Liver (tissue), 9 donors: ENCODE data around the gene LSR. TPM values are rescaled to one million over a fixed set of nuclear protein-coding genes. Genes with fewer than 3 reads are reported as not detected.
A peak's percentile ranks its signal among the peaks of the same experiment; 100 is the strongest.

ENCODE experiments used
- DNase-seq: peaks from one replicate; pipeline ENCODE4 v3.0.0-alpha.2; 2017; ENCODE audit warnings: low spot score
- H3K27ac ChIP-seq, 2 donors: one replicate each; pipeline ENCODE4 v1.7.0; 2013; ENCODE audit warnings: inconsistent platforms in 2 of 2, low read length in 2 of 2, control low read depth in 1 of 2, low read depth in 1 of 2, mild to moderate bottlenecking in 1 of 2
- H3K27me3 ChIP-seq, 4 donors: one replicate each; pipeline versions ENCODE4 v1.6.1 to v1.7.0; 2013; ENCODE audit warnings: low read length in 3 of 4, inconsistent platforms in 1 of 4, mild to moderate bottlenecking in 1 of 4, moderate library complexity in 1 of 4; ENCODE audit not compliant: control insufficient read depth in 4 of 4, insufficient read depth in 4 of 4
- H3K36me3 ChIP-seq, 4 donors: one replicate each; pipeline versions ENCODE4 v1.6.1 to v1.7.0; 2013; ENCODE audit warnings: low read length in 3 of 4, mild to moderate bottlenecking in 3 of 4, low read depth in 1 of 4, moderate library complexity in 1 of 4; ENCODE audit not compliant: control insufficient read depth in 4 of 4, insufficient read depth in 3 of 4
- H3K4me1 ChIP-seq, 4 donors: one replicate each; pipeline versions ENCODE4 v1.6.1 to v1.7.0; 2013; ENCODE audit warnings: low read length in 3 of 4, mild to moderate bottlenecking in 3 of 4, moderate library complexity in 1 of 4; ENCODE audit not compliant: control insufficient read depth in 4 of 4, insufficient read depth in 4 of 4
- H3K4me3 ChIP-seq, 3 donors: one replicate each; pipeline versions ENCODE4 v1.6.1 to v1.7.0; 2013; ENCODE audit warnings: low read length in 3 of 3, control low read depth in 1 of 3, low read depth in 1 of 3, mild to moderate bottlenecking in 1 of 3
- H3K9ac ChIP-seq, 2 donors: one replicate each; pipeline ENCODE4 v1.7.0; 2013; ENCODE audit warnings: low read length in 2 of 2, mild to moderate bottlenecking in 2 of 2, moderate library complexity in 2 of 2, control low read depth in 1 of 2, low read depth in 1 of 2
- H3K9me3 ChIP-seq, 4 donors: one replicate each; pipeline versions ENCODE4 v1.6.1 to v1.7.0; 2013; ENCODE audit warnings: low read length in 3 of 4; ENCODE audit not compliant: control insufficient read depth in 4 of 4
- CTCF ChIP-seq: fragments of 150-350 bp; IDR thresholded peaks from 2 replicates; pipeline ENCODE4 v1.5.1; 2017; ENCODE audit warnings: improper control_type of control experiment, low read depth, low read length; ENCODE audit not compliant: missing input control
- EGR1 ChIP-seq, 2 donors: IDR thresholded peaks; 2 replicates each; pipeline ENCODE4 v1.6.1; 2016 to 2018; ENCODE audit warnings: antibody characterized with exemption in 2 of 2, low read depth in 2 of 2
- FOXA2 ChIP-seq: IDR thresholded peaks from 2 replicates; pipeline ENCODE4 v1.6.1; 2016; ENCODE audit warnings: antibody characterized with exemption
- HNF4A ChIP-seq, 2 donors: conservative IDR thresholded peaks; 2 replicates each; pipeline ENCODE4 v1.6.1; 2016; ENCODE audit warnings: antibody characterized with exemption in 2 of 2, mild to moderate bottlenecking in 2 of 2
- HNF4G ChIP-seq: IDR thresholded peaks from 2 replicates; pipeline ENCODE4 v1.6.1; 2016; ENCODE audit warnings: antibody characterized with exemption
- MAX ChIP-seq: IDR thresholded peaks from 2 replicates; pipeline ENCODE4 v1.6.1; 2016; ENCODE audit warnings: antibody characterized with exemption
- NR2F2 ChIP-seq: IDR thresholded peaks from 2 replicates; pipeline ENCODE4 v1.6.1; 2016; ENCODE audit warnings: antibody characterized with exemption
- RAD21 ChIP-seq, 2 donors: IDR thresholded peaks; 2 replicates each; pipeline ENCODE4 v1.6.1; 2016; ENCODE audit warnings: antibody characterized with exemption in 2 of 2, mild to moderate bottlenecking in 2 of 2
- REST ChIP-seq: IDR thresholded peaks from 2 replicates; pipeline ENCODE4 v1.6.1; 2016; ENCODE audit warnings: antibody characterized with exemption, mild to moderate bottlenecking
- RXRA ChIP-seq, 2 donors: IDR thresholded peaks; 2 replicates each; pipeline ENCODE4 v1.6.1; 2017 to 2018; ENCODE audit warnings: antibody characterized with exemption in 2 of 2, mild to moderate bottlenecking in 1 of 2
- SP1 ChIP-seq: IDR thresholded peaks from 2 replicates; pipeline ENCODE4 v1.6.1; 2018; ENCODE audit warnings: antibody characterized with exemption, mild to moderate bottlenecking
- TAF1 ChIP-seq: conservative IDR thresholded peaks from 2 replicates; pipeline ENCODE4 v1.6.1; 2016; ENCODE audit warnings: antibody characterized with exemption, mild to moderate bottlenecking
- YY1 ChIP-seq: IDR thresholded peaks from 2 replicates; pipeline ENCODE4 v1.6.1; 2016; ENCODE audit warnings: antibody characterized with exemption, mild to moderate bottlenecking
- ZBTB33 ChIP-seq: IDR thresholded peaks from 2 replicates; pipeline ENCODE4 v1.6.1; 2016; ENCODE audit warnings: antibody characterized with exemption
- WGBS: extraction: QIAGEN DNeasy Blood & Tissue Kit; methylation state at CpG from one replicate; pipeline ENCODE4 v1.1.7; 2013; 5-methylcytosine and 5-hydroxymethylcytosine counted together
- polyA plus RNA-seq, 2 donors: library from polyadenylated mRNA; stranded (reverse) in 1 of 2; unstranded in 1 of 2; fragments of 200-250 nt in 1 of 2; fragments of >200 nt in 1 of 2; fragmentation: Nextera tagmentation in 1 of 2; extraction: Ambion mirVana in 1 of 2; gene quantifications; one replicate each; pipeline versions ENCODE4 v1.2.1 to v1.2.3, GENCODE V29; 2013 to 2015
- total RNA-seq, 2 donors: library from RNA; depleted of rRNA; stranded (reverse); fragments of >200 nt; gene quantifications; one replicate each; pipeline ENCODE4 v1.2.3, GENCODE V29; 2014
- donor health status: healthy.
- donor health status: healthy.
- donor health status: healthy.
- donor health status: healthy.
- donor health status: healthy.

LSR gene
- total and polyA plus RNA-seq, 4 donors: 33.7 to 150 (median 48.0) TPM

- H3K9ac ChIP-seq: peak within 1 kb of the TSS; percentile 87
- H3K4me1 ChIP-seq: peaks cover 23 to 66% (median 46%) of the 10 kb centered on the region in 4 donors
- no peak for TF ChIP-seq RXRA (IDR thresholded peaks at IDR 0.05)
- TF ChIP-seq MAX: no peak
- no peak for TF ChIP-seq TAF1
- TF ChIP-seq CTCF: no peak
- TF ChIP-seq NR2F2: no peak
- no peak for TF ChIP-seq REST
- TF ChIP-seq FOXA2: no peak
- no peak for TF ChIP-seq YY1
- TF ChIP-seq SP1: no peak
- no peaks in the 10 kb centered on the region for H3K9me3 ChIP-seq
- no peaks in the 10 kb centered on the region for H3K27me3 ChIP-seq
- peaks cover 0 to 9% (median 7%) of the 10 kb centered on the region in 4 donors for H3K36me3 ChIP-seq
- 1% methylated on average over 117 of the region's 126 CpGs for WGBS
- peak within 1 kb of the TSS; percentile 83 to 95 for H3K27ac ChIP-seq
- DNase-seq: peak; percentile 68
- H3K4me3 ChIP-seq: peak within 1 kb of the TSS; percentile 63 to 89 (median 83)
Measured at GRCh38 chr19:35268536-35269437, 20.0 kb downstream of the LSR start, which contains the start of gene USF2. Gene USF2 (plus strand): TSS chr19:35268962. CDS start chr19:35269102, 140 bp downstream.

GRCh38 chr19:35269438-35270117 lies 20.8 kb downstream of the LSR start:
- Histone ChIP-seq H3K27ac (peak overlapping the region; percentile 83 to 91), H3K9me3 (no peaks in the 10 kb centered on the region), H3K27me3 (no peaks in the 10 kb centered on the region), H3K36me3 (peaks cover 0 to 8% (median 6%) of the 10 kb centered on the region in 4 donors), H3K4me3 (peak overlapping the region; percentile 53 to 89 (median 61)), H3K4me1 (peaks cover 23 to 67% (median 46%) of the 10 kb centered on the region in 4 donors), H3K9ac (no peak overlapping the region)
- peak; percentile 93 for DNase-seq
- 2% methylated on average over 66 of the region's 66 CpGs for WGBS
- no peak for TF ChIP-seq NR2F2
- TF ChIP-seq EGR1 (IDR thresholded peaks at IDR 0.05; ENCODE audit: low read depth in 2 of 2): no peak
- no peak for TF ChIP-seq HNF4A (conservative IDR thresholded peaks at IDR 0.05)
- TF ChIP-seq RXRA (IDR thresholded peaks at IDR 0.05): no peak
- peak; percentile 60 for TF ChIP-seq CTCF
- TF ChIP-seq YY1: peak; percentile 51
- no peak for TF ChIP-seq ZBTB33
- peak; percentile 61 to 72 for TF ChIP-seq RAD21 (IDR thresholded peaks at IDR 0.05)
- no peak for TF ChIP-seq REST
- no peak for TF ChIP-seq HNF4G
- no peak for TF ChIP-seq MAX
